Brain pericyte (primary cell): ENCODE results near the gene ADAP1.
"Not testable (repeated sequence)": the region's sequence is repeated elsewhere in the genome, so short reads cannot be mapped to it uniquely, and the experiment has no call there.

Experiments
- DNase-seq: peaks from one replicate; pipeline ENCODE4 v3.0.0-alpha.2; 2012; ENCODE audit warnings: low read depth, low spot score

The ADAP1 gene

GRCh38 chr7:910441-910861, 44.0 kb downstream of the ADAP1 start:
- no peak for DNase-seq

GRCh38 chr7:909358-910329, 44.8 kb downstream of the ADAP1 start:
- no peak for DNase-seq

GRCh38 chr7:908591-909357, 45.7 kb downstream of the ADAP1 start:
- not testable (repeated sequence) for DNase-seq

- DNase-seq: no peak
Measured at GRCh38 chr7:908159-908581, 46.3 kb downstream of the ADAP1 start.

GRCh38 chr7:907158-907980, 47.1 kb downstream of the ADAP1 start:
- no peak for DNase-seq

- no peak for DNase-seq
Measured at GRCh38 chr7:906776-907157, 47.7 kb downstream of the ADAP1 start.

GRCh38 chr7:904847-905246, 49.6 kb downstream of the ADAP1 start:
- DNase-seq: no peak

GRCh38 chr7:903921-904755, 50.3 kb downstream of the ADAP1 start:
- DNase-seq: no peak

GRCh38 chr7:902996-903395, 51.5 kb downstream of the ADAP1 start:
- DNase-seq: no peak

- DNase-seq: no peak
Measured at GRCh38 chr7:901388-902154, 52.9 kb downstream of the ADAP1 start.

GRCh38 chr7:901041-901387, 53.5 kb downstream of the ADAP1 start:
- no peak for DNase-seq

GRCh38 chr7:900331-901040, 54.0 kb downstream of the ADAP1 start:
- no peak for DNase-seq

GRCh38 chr7:899806-900205, 54.7 kb downstream of the ADAP1 start:
- DNase-seq: no peak

GRCh38 chr7:898855-899681, 55.4 kb downstream of the ADAP1 start:
- no peak for DNase-seq

GRCh38 chr7:898460-898854, 56.0 kb downstream of the ADAP1 start:
- DNase-seq: no peak

GRCh38 chr7:897771-898376, 56.6 kb downstream of the ADAP1 start:
- DNase-seq: no peak

GRCh38 chr7:897086-897485, 57.4 kb downstream of the ADAP1 start:
- no peak for DNase-seq

- no peak for DNase-seq
Measured at GRCh38 chr7:896346-897075, 58.0 kb downstream of the ADAP1 start.
